AG10803 (cell line): ENCODE results near the gene RABGAP1L.
"Not testable (repeated sequence)": the region's sequence is repeated elsewhere in the genome, so short reads cannot be mapped to it uniquely, and the experiment has no call there.

ENCODE experiments used
- DNase-seq: peaks from one replicate; pipeline ENCODE4 v3.0.0; 2010; ENCODE audit warnings: low read depth
- H3K4me3 ChIP-seq: 2 replicates; pipeline ENCODE4 v1.5.1; 2011; ENCODE audit warnings: mild to moderate bottlenecking, low read length, control low read depth
- CTCF ChIP-seq: conservative IDR thresholded peaks from 2 replicates; pipeline ENCODE4 v1.5.1; 2011; ENCODE audit warnings: mild to moderate bottlenecking, low read length, control low read depth, inconsistent platforms

RABGAP1L gene

GRCh38 chr1:174701565-174701964 is 542.2 kb downstream of the RABGAP1L start:
- DNase-seq, result no peak
- no peak overlapping the region for H3K4me3 ChIP-seq
- TF ChIP-seq CTCF, result no peak

- no peak for TF ChIP-seq CTCF
- no peak overlapping the region for H3K4me3 ChIP-seq
- no peak for DNase-seq
Measured at GRCh38 chr1:174702011-174702410, 542.7 kb downstream of the RABGAP1L start.

GRCh38 chr1:174703309-174703708 is 544.0 kb downstream of the RABGAP1L start:
- TF ChIP-seq CTCF, result no peak
- no peak for DNase-seq
- H3K4me3 ChIP-seq, result no peak overlapping the region

- DNase-seq, result no peak
- no peak overlapping the region for H3K4me3 ChIP-seq
Measured at GRCh38 chr1:174704300-174704699, 545.0 kb downstream of the RABGAP1L start.

GRCh38 chr1:174710868-174711845 is 551.8 kb downstream of the RABGAP1L start:
- no peak for TF ChIP-seq CTCF
- DNase-seq, result no peak
- H3K4me3 ChIP-seq, result no peak overlapping the region

More at GRCh38 chr1:174704300-174704699, 545.0 kb downstream of the RABGAP1L start:
- no peak for TF ChIP-seq CTCF

GRCh38 chr1:174711848-174712247 is 552.5 kb downstream of the RABGAP1L start:
- DNase-seq, result not testable (repeated sequence)

GRCh38 chr1:174712541-174712940 is 553.2 kb downstream of the RABGAP1L start:
- H3K4me3 ChIP-seq, result no peak overlapping the region
- TF ChIP-seq CTCF, result no peak
- no peak for DNase-seq

More at GRCh38 chr1:174711848-174712247, 552.5 kb downstream of the RABGAP1L start:
- not testable (repeated sequence) for H3K4me3 ChIP-seq
